G401 (cell line): Measurements from ENCODE around the gene KLHL42. TPM values are rescaled to one million over a fixed set of nuclear protein-coding genes. Genes with fewer than 3 reads are reported as not detected.

Experiments used
- DNase-seq: peaks from one replicate; pipeline ENCODE4 v3.0.0-alpha.2; 2015; ENCODE audit warnings: low spot score
- in situ Hi-C: cut with HindIII; loops from 2 replicates; pipeline ENCODE4 v1.10.0; 2016; ENCODE audit warnings: low sequenced_read_pairs, mixed read lengths
- total RNA-seq: library from RNA; depleted of rRNA; stranded (reverse); fragments of >200 nt; shearing (Covaris generic); gene quantifications from 2 replicates; pipeline ENCODE4 v1.2.3, GENCODE V29; 2014

KLHL42 gene
- total RNA-seq, 1 experiment from 2014 or later = 15.1 TPM

- DNase-seq = no peak
- in situ Hi-C loops = no loop called here
Observed at GRCh38 chr12:27810756-27811155, 30.7 kb downstream of the KLHL42 start.

DNA sequence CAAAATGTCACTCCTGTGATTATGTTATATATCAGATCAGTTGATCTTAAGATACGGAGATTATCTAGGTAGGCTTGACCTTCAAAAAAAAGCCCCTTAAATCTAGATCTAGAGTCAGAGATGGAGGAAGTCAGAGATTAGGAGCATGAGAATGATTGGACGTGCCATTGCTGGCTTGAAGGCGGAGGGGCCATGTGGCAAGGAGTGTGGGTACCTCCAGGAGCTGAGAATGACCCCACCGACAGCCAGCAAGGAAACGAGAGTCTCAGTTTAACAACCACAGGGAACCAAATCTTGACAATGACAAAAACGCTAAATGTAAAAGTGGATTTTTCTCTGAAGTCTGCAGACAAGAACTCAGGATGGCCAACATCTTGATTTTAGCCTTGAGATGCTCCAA lies 32.5 kb downstream of the KLHL42 start:
- in situ Hi-C loops = no loop called here
- no peak for DNase-seq

DNA sequence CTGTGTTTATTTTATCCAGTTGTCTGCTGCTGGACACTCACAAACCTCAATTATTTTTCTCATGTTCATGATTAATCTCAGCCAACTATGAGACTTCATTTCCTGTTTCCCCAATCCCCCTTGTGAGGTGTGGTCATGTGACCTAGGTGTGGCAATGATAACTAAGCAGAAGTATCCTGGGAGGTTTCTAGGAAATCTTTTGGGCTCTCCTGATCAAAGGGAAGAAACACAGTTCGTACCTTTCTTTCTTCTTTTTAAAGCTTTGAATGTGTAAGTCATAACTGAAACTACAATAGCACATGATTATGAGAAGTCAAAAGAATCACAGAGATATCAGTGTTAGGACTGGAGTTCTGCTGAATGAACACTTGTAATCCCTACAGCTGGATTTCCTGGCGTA lies 34.4 kb downstream of the KLHL42 start:
- in situ Hi-C loops = no loop called here
- DNase-seq = no peak

DNA sequence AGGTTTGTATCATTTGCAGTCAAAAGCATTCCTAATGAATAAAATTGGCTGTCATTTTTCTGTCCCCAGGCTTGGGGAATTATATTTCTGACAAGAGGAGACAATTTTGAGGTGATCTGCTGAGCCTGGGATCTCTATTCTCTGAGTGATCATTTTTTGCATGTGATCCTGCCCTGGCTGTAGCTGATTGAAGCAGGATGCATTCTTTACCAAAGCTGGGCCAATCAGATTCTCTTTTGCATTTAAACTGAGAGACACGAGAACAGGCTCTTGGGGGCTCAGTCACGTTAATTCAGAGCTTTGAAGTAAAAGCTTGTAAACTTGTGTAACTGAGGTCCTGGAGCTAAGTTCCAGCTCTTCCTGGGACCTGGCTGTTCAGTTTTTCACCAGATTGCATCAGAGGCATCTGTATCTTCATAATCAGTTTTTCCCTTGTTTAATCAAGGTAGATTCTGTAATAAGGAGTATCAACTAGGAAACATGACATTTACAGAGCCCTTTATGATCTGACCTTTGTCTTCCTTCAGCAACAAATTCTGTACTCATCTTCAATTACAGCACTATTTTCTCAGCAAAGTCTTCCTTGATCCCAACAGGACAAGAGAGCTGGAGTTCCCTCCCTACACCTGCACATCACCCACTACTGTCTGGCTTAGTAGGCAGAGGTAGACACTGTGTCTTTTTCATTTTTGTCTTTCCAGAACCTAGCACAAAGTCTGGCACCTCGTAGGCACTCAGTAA lies 35.0 kb downstream of the KLHL42 start:
- in situ Hi-C loops = no loop called here
- DNase-seq = no peak

- in situ Hi-C loops = no loop called here
- DNase-seq = no peak
Observed at GRCh38 chr12:27817766-27818165, 37.7 kb downstream of the KLHL42 start.

DNA sequence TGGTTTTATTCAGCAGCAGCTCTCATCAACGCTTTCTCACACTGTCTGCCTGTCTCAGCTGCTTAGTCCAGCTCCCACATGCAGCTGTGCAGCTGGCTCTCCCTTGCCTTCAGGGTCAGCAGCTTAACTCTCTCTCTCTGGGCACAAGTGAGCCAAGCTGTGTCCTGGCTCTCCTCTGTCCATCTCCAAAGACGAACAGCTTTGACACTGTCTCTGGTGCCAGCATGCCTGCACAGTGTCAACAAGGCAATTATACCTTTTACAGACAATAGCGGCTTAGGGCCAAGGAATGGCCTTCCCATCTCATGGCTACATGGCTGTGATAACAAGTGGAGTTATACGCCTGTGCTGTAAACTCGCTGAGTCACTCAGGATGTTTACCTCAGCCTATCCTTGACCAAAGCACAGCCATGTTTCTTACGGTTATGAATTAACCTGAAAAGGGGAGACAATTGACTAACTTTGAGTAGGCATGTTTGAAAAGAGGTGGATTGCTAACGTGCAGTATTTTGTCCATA lies 38.4 kb downstream of the KLHL42 start:
- in situ Hi-C loops = no loop called here
- no peak for DNase-seq

DNA sequence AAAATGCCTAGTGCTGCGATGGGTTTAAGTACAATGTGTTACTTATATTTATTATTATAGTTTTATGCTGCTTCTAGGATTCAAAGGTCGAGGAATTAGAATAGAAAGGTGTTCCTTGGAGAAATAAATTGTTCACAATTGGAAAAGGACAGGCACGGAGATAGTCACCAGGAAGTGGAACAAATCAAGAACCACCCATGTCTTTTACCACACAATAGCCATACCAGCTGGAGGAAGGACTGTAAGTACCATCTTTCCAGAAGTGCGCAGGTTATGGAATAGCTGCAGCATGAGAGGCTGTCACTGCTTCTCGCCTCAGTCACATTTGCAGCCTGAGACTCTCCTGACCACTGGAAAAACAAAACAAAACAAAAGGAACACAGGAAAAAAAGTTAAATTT lies 40.5 kb downstream of the KLHL42 start:
- in situ Hi-C loops = no loop called here
- DNase-seq = no peak

DNA sequence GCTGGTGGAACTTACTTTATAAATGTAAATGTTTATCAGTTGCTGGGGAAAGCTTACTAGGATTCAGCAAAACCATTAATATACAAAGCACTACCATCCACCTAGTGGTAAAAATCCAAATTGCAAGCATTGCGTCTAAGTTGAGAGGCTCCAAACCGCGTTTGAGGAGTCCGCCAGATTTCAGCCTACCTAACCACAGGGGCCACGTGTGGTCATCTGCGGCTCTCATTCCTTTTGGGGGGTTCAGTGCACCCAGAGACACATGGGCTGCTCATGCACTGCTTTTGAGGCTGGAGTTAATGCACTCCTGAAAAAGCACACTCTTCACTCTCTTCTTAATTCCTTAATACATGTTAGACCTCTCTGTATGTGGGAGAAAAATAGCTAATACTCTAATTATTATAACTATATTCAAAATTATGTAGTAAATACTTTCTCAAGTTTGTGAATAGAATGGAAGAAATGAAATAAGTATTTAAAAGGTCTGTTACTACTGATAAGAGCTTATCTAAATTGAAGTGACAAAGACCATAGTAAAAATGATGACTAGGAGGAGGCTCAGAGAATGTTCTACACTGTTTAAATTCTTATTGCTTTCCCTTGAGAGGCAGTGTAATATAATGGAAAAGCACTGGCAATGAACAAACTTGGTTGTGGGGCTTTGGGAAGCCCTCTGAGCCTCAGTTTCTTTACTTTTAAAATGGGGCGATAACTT lies 41.4 kb downstream of the KLHL42 start:
- DNase-seq = peak; percentile 62
- in situ Hi-C loops = no loop called here

DNA sequence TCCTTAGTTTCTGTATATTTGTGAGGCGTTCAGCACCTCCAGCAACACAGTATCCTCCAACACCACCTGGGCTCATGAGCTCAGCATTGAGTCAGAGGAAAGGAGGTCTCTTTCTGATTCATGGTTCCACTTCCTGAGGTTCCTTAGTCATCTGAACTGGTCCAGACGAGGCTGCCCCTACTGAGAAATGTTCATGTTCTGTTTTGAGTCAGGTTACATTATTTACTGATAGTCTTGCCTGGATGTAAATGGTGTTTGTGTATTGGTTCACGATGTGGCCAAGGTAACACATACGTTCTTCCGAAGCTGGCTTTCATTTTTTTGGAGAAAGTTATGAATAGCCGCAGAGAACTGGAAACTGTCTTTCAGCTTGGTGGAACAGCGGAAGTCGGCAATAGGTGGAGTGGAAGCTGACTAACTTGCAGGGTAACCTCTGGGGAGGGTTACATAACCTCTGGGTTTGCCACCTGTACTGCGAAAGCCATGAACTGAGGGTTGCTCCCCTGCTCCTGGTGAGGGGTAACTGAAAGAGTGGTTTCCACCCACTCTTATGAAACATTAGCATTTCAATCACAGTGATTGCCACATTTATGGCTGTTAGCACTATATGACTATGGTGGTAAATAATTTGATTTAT lies 42.2 kb downstream of the KLHL42 start:
- no peak for DNase-seq
- in situ Hi-C loops = no loop called here

- DNase-seq = no peak
- in situ Hi-C loops = no loop called here
Observed at GRCh38 chr12:27823038-27823437, 43.0 kb downstream of the KLHL42 start.

DNA sequence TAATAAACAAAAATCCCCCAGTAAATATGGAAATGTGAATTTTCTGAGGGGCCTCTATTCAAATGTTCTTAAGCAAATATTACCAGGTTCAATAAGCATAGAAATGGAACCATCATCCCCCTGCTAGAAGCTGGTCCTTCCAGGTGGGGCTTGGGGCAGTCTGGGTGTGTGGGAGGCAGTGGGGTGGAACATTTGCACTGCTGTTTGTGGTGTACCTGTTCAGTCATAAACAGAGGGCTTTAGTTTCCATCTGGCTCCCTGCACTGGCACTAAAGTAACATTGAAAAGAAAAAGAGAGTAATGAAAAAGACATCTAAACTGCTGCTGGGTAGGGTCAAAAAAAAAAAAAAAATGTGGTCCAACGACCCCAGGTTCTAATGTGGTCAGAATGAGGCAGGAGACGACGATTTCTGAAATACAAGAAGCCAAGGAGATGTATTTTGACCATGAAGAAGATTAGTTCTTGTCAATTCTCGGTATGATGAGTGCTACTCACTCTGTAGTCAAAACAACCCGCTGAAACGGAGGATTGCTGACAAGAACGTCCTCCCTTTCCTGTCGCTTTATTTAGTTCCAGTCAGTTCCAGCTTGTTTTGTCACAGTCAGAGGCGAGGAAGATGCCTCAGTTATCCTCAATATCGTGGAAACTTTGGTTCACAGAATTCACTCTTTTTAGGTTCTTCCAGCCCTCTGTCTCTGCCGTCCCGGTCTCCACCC lies 44.3 kb downstream of the KLHL42 start:
- in situ Hi-C loops = no loop called here
- DNase-seq = no peak

- in situ Hi-C loops = no loop called here
- DNase-seq = no peak
Observed at GRCh38 chr12:27826076-27826475, 46.0 kb downstream of the KLHL42 start.

GRCh38 chr12:27828196-27828595 lies 48.2 kb downstream of the KLHL42 start:
- in situ Hi-C loops = no loop called here

DNA sequence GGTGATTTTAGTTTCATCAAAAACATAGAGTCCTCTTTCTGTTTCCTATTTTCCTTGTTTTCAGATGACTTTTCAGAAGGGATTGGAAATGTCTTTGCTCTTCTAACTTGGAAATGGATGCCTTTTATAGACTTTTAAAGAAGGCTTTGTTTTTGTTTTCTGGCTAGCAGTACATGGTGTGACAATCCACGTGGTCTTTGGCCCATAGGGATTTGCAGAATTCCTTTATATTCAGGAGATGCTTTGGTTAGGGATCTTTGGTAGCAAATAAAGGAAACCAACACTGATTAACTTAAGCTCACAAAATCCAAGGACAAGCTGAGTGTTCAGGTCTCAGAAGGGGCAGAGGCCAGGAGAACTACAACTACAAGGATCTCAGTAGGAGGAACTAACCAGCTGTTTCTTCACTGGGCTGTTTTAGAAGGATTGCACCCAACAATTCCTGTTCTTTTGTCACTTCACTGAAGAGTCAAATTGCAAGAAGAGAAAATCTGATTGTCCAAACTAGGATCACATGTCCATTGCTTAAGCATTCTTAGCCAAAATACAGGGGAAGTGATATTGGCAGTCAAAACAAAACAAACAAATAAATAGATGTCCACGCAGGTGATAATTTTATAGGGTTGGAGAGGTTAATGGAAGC lies 58.6 kb downstream of the KLHL42 start:
- DNase-seq = no peak
- in situ Hi-C loops = no loop called here

More at GRCh38 chr12:27828196-27828595, 48.2 kb downstream of the KLHL42 start:
- DNase-seq = no peak

- in situ Hi-C loops = no loop called here
- DNase-seq = no peak
Observed at GRCh38 chr12:27840229-27840999, 60.4 kb downstream of the KLHL42 start.

DNA sequence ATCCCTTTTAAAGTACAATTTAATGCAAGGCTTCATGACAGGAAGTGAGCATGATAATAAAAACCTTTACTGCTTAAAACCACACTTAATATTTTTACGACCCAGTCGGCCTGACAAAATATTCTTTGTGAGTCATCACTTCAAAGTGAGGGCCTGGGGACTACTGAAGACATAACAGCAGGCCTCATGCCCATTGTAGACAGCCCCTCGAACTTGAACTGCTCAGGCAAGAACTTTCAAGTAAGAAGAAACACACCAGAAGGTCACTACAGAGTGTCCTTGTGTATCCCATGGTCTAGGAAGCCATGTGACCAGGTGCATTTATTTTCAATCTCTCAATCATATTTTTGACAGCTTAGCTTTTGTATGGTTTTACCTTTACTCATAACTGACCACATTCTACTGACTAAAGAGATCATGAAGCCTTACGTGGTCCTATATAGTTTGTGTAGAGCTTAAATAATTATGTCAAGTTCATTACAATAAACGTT lies 61.4 kb downstream of the KLHL42 start:
- DNase-seq = no peak
- in situ Hi-C loops = no loop called here

DNA sequence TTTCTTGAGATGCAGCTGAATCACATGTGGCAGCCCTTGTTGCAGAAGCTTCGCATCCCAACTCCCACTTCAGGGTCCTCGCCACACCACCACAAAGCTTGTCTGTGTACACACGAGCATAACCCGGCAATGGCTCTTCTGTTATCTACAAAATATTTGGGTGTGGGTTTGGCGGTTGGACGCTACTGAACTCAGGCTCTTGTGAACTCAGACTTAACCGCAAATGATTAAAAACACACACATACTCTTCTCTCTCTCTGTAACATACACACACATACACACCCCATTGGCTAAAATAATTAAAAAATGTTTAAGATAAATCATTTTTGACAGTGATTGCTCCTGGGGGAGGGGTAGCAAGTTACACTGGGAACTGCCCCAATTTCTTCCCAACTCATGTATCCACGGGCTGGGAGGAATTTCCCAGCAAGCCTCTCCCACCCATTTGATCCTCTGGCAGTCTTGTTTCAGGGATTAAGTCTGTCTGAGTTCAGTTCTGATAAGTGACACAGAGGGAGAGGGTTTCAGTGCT lies 63.7 kb downstream of the KLHL42 start:
- DNase-seq = no peak
- in situ Hi-C loops = no loop called here
